H1 (cell line): ENCODE results near the gene ZNF672. TPM values are rescaled to one million over a fixed set of nuclear protein-coding genes. Genes with fewer than 3 reads are reported as not detected.

Experiments
- CTCF ChIA-PET: fragments of 300-600 bp; sonication (Branson Sonifier 250); formaldehyde crosslinking; loops from one replicate; lab custom pipeline; 2021; ENCODE audit not compliant: partially characterized antibody; lab: Charles Lee
- POLR2A ChIA-PET: fragments of 300-600 bp; sonication (Branson Sonifier 250); formaldehyde crosslinking; loops from one replicate; lab custom pipeline; 2021; ENCODE audit warnings: inconsistent platforms; ENCODE audit not compliant: partially characterized antibody; lab: Charles Lee
- DNase-seq, 2 experiments: peaks; one replicate each; pipeline versions ENCODE4 v3.0.0 to v3.0.0-alpha.2; 2010 to 2022; ENCODE audit warnings: low spot score in 2 of 2, low read depth in 1 of 2, mixed read lengths in 1 of 2
- FAIRE-seq: peaks from 2 replicates; lab custom pipeline; 2011; peaks lifted over from hg19 to GRCh38; lab: Jason Lieb, UNC
- H2AFZ ChIP-seq: 2 replicates; pipeline ENCODE4 v1.8.1; 2012; ENCODE audit warnings: low read length, inconsistent platforms
- H2AK5ac ChIP-seq: 2 replicates; pipeline ENCODE4 v1.6.1; 2013; ENCODE audit warnings: low read depth, low read length
- H2BK120ac ChIP-seq: replicated peaks from 2 replicates; pipeline ENCODE3; 2013; ENCODE audit warnings: low read depth, low read length, inconsistent platforms
- H2BK12ac ChIP-seq: 2 replicates; pipeline ENCODE4 v1.6.1; 2013; ENCODE audit warnings: low read depth, low read length
- H2BK15ac ChIP-seq: 2 replicates; pipeline ENCODE4 v1.6.1; 2013; ENCODE audit warnings: low read length
- H2BK20ac ChIP-seq: 2 replicates; pipeline ENCODE4 v1.6.1; 2013; ENCODE audit warnings: low read length
- H2BK5ac ChIP-seq: 2 replicates; pipeline ENCODE4 v1.6.1; 2013; ENCODE audit warnings: low read depth, low read length
- H3K14ac ChIP-seq: 2 replicates; pipeline ENCODE4 v1.6.1; 2013; ENCODE audit warnings: inconsistent platforms; ENCODE audit not compliant: insufficient read length
- H3K18ac ChIP-seq: 2 replicates; pipeline ENCODE4 v1.6.1; 2013; ENCODE audit warnings: low read length; ENCODE audit errors: extremely low read depth
- H3K23ac ChIP-seq: 2 replicates; pipeline ENCODE4 v1.6.1; 2013; ENCODE audit warnings: inconsistent platforms; ENCODE audit not compliant: insufficient read length
- H3K23me2 ChIP-seq: 2 replicates; pipeline ENCODE4 v1.6.1; 2013; ENCODE audit warnings: low read depth, low read length
- H3K27ac ChIP-seq: 2 replicates; pipeline ENCODE4 v1.6.1; 2011; ENCODE audit warnings: low read depth, low read length, inconsistent platforms
- H3K27me3 ChIP-seq, 4 experiments: replicated peaks in 1 of 4; 1 replicate in 1 of 4; 2 replicates in 3 of 4; pipeline versions ENCODE4 v1.6.1 to v1.8.1; 2011 to 2013; ENCODE audit warnings: low read length in 3 of 4, mild to moderate bottlenecking in 3 of 4, inconsistent platforms in 2 of 4, mixed read lengths in 2 of 4, moderate library complexity in 1 of 4; ENCODE audit not compliant: control insufficient read depth in 3 of 4, insufficient read depth in 3 of 4; ENCODE audit errors: extremely low read depth in 1 of 4
- H3K36me3 ChIP-seq, 4 experiments: 2 replicates each; pipeline versions ENCODE4 v1.6.1 to v1.8.1; 2011 to 2013; ENCODE audit warnings: mild to moderate bottlenecking in 4 of 4, low read length in 3 of 4, moderate library complexity in 2 of 4, control low read depth in 1 of 4, inconsistent platforms in 1 of 4; ENCODE audit not compliant: insufficient read depth in 4 of 4, control insufficient read depth in 2 of 4
- H3K4ac ChIP-seq: replicated peaks from 2 replicates; pipeline ENCODE3; 2013; ENCODE audit warnings: low read length, low read depth, mixed read lengths, inconsistent platforms; ENCODE audit not compliant: insufficient read length
- H3K4me1 ChIP-seq, 4 experiments: replicated peaks in 1 of 4; 1 replicate in 1 of 4; 2 replicates in 3 of 4; pipeline versions ENCODE4 v1.6.1 to v1.8.1; 2011 to 2013; ENCODE audit warnings: low read length in 3 of 4, inconsistent platforms in 2 of 4, mixed read lengths in 1 of 4; ENCODE audit not compliant: insufficient read depth in 4 of 4, control insufficient read depth in 3 of 4
- H3K4me2 ChIP-seq, 2 experiments: 2 replicates each; pipeline versions ENCODE4 v1.6.1 to v1.8.1; 2011 to 2013; ENCODE audit warnings: low read depth in 2 of 2, low read length in 2 of 2, control low read depth in 1 of 2, inconsistent platforms in 1 of 2, mild to moderate bottlenecking in 1 of 2; ENCODE audit not compliant: insufficient read depth in 1 of 2
- H3K4me3 ChIP-seq, 4 experiments: fragments of 200-600, 300-600 bp in 1 of 4; sonication (generic), shearing (Covaris generic), sonication (Bioruptor Twin) in 1 of 4; 2 replicates each; pipeline versions ENCODE4 v1.5.1 to v1.8.1; 2011 to 2016; ENCODE audit warnings: low read length in 4 of 4, low read depth in 3 of 4, control low read depth in 2 of 4, inconsistent platforms in 2 of 4, mild to moderate bottlenecking in 2 of 4, mixed read lengths in 1 of 4, moderate library complexity in 1 of 4; ENCODE audit not compliant: insufficient read depth in 2 of 4; ENCODE audit errors: extremely low read depth in 1 of 4
- H3K56ac ChIP-seq: replicated peaks from 2 replicates; pipeline ENCODE3; 2013; ENCODE audit warnings: low read depth, mild to moderate bottlenecking, mixed read lengths, low read length, inconsistent platforms; ENCODE audit not compliant: insufficient read length
- H3K79me1 ChIP-seq: 2 replicates; pipeline ENCODE4 v1.6.1; 2013; ENCODE audit warnings: low read depth, low read length, control low read depth
- H3K79me2 ChIP-seq, 2 experiments: 2 replicates each; pipeline versions ENCODE4 v1.6.1 to v1.8.1; 2012 to 2013; ENCODE audit warnings: low read length in 2 of 2, mild to moderate bottlenecking in 2 of 2, inconsistent platforms in 1 of 2; ENCODE audit not compliant: insufficient read depth in 2 of 2, control insufficient read depth in 1 of 2
- H3K9ac ChIP-seq, 4 experiments: replicated peaks in 1 of 4; 1 replicate in 1 of 4; 2 replicates in 3 of 4; pipeline versions ENCODE4 v1.6.1 to v1.8.1; 2011 to 2013; ENCODE audit warnings: low read depth in 3 of 4, low read length in 3 of 4, control low read depth in 2 of 4, mild to moderate bottlenecking in 2 of 4, moderate library complexity in 2 of 4, inconsistent platforms in 1 of 4; ENCODE audit errors: extremely low read depth in 1 of 4
- H3K9me3 ChIP-seq, 2 experiments: 2 replicates each; pipeline versions ENCODE4 v1.6.1 to v1.8.1; 2012 to 2013; ENCODE audit warnings: mild to moderate bottlenecking in 2 of 2, moderate library complexity in 2 of 2, control low read depth in 1 of 2, inconsistent platforms in 1 of 2, low read depth in 1 of 2, low read length in 1 of 2, mixed read lengths in 1 of 2; ENCODE audit not compliant: insufficient read depth in 2 of 2
- H4K20me1 ChIP-seq, 2 experiments: replicated peaks in 1 of 2; 2 replicates each; pipeline versions ENCODE3 to v1.8.1; 2011 to 2013; ENCODE audit warnings: inconsistent platforms in 2 of 2, low read length in 2 of 2, mild to moderate bottlenecking in 1 of 2; ENCODE audit not compliant: insufficient read depth in 2 of 2, control insufficient read depth in 1 of 2
- H4K5ac ChIP-seq: 2 replicates; pipeline ENCODE4 v1.6.1; 2013; ENCODE audit warnings: low read length, low read depth, mixed read lengths, inconsistent platforms; ENCODE audit not compliant: insufficient read length
- H4K8ac ChIP-seq: 2 replicates; pipeline ENCODE4 v1.8.0; 2013; ENCODE audit warnings: mild to moderate bottlenecking, moderate library complexity, low read length, inconsistent platforms; ENCODE audit not compliant: insufficient read depth; ENCODE audit errors: extremely low read depth
- H4K91ac ChIP-seq: replicated peaks from 2 replicates; pipeline ENCODE3; 2013; ENCODE audit warnings: low read length, mixed read lengths, inconsistent platforms; ENCODE audit not compliant: insufficient read length
- CHD1 ChIP-seq: IDR thresholded peaks from 2 replicates; pipeline ENCODE4 v1.6.1; 2012; ENCODE audit warnings: low read depth, low read length, improper control_type of control experiment
- EGR1 ChIP-seq: IDR thresholded peaks from 2 replicates; pipeline ENCODE4 v1.6.1; 2011; ENCODE audit warnings: low read depth, low read length, borderline replicate concordance
- EZH2 ChIP-seq: fragments of 200-600 bp; sonication (generic); IDR thresholded peaks from 2 replicates; pipeline ENCODE4 v1.7.1; 2012; ENCODE audit warnings: low read depth, mild to moderate bottlenecking, moderate library complexity, low read length, inconsistent platforms; ENCODE audit not compliant: severe bottlenecking
- JUND ChIP-seq: IDR thresholded peaks from 2 replicates; pipeline ENCODE4 v1.6.1; 2011; ENCODE audit warnings: mild to moderate bottlenecking, improper control_type of control experiment, low read length
- MAX ChIP-seq: IDR thresholded peaks from 2 replicates; pipeline ENCODE4 v1.6.1; 2012; ENCODE audit warnings: inconsistent platforms
- RNF2 ChIP-seq: fragments of 200-900, 300-1000 bp; sonication (generic); IDR thresholded peaks from 2 replicates; pipeline ENCODE4 v1.7.1; 2016; ENCODE audit warnings: borderline replicate concordance, low read depth, mild to moderate bottlenecking, antibody characterized with exemption, low read length; ENCODE audit not compliant: poor library complexity, severe bottlenecking; ENCODE audit errors: missing control alignments
- RXRA ChIP-seq: IDR thresholded peaks from 2 replicates; pipeline ENCODE4 v1.6.1; 2011; ENCODE audit warnings: low read depth, mild to moderate bottlenecking, low read length, moderate library complexity; ENCODE audit not compliant: insufficient read depth
- TAF1 ChIP-seq: IDR thresholded peaks from 2 replicates; pipeline ENCODE4 v1.6.1; 2011; ENCODE audit warnings: mild to moderate bottlenecking, low read depth, low read length
- TBP ChIP-seq: IDR thresholded peaks from 2 replicates; pipeline ENCODE4 v1.6.1; 2011; ENCODE audit warnings: low read depth, low read length, improper control_type of control experiment
- USF2 ChIP-seq: IDR thresholded peaks from 2 replicates; pipeline ENCODE4 v1.6.1; 2011; ENCODE audit warnings: low read length, improper control_type of control experiment
- WGBS, 2 experiments: shearing (Covaris generic) in 1 of 2; methylation state at CpG; one replicate each; pipeline versions ENCODE4 v1.1.6 to v1.1.7; 2013 to 2015; ENCODE audit warnings: low lambda C conversion rate in 2 of 2, mixed read lengths in 2 of 2, inconsistent platforms in 1 of 2, low coverage in 1 of 2, missing lambda C conversion rate in 1 of 2; ENCODE audit not compliant: insufficient replicate concordance in 2 of 2, insufficient coverage in 1 of 2, insufficient read length in 1 of 2; ENCODE audit errors: extremely low coverage in 1 of 2, missing lambda C conversion rate in 1 of 2; 5-methylcytosine and 5-hydroxymethylcytosine counted together
- polyA plus RNA-seq, 7 experiments: library from polyadenylated mRNA; depleted of rRNA in 3 of 7; stranded (reverse) in 5 of 7; unstranded in 2 of 7; fragments of >200 nt in 5 of 7; fragments of 200-250 nt in 2 of 7; gene quantifications; 1 replicate in 5 of 7; 2 replicates in 1 of 7; 4 replicates in 1 of 7; pipeline versions ENCODE4 v1.2.1 to v1.2.3, GENCODE V29; 2011 to 2013; ENCODE audit warnings: missing spikeins in 2 of 7, mixed read lengths in 2 of 7
- total RNA-seq: library from RNA; stranded (reverse); fragmentation: NEBNext Ultra II Directional; extraction: Animal tissue kit (Norgen Biotek cat#: 25700); gene quantifications from 2 replicates; pipeline ENCODE4 v1.2.1, GENCODE V29; 2021

The ZNF672 gene
- total and polyA plus RNA-seq, 2 of the 8 experiments (the other 6 are each of a cell fraction or from before 2014, with no cell fraction given), result 30.7 to 40.4 TPM

GRCh38 chr1:248886237-248886895, 48.3 kb downstream of the ZNF672 start:
- Histone ChIP-seq H3K14ac (no peak overlapping the region), H3K23ac (no peak overlapping the region), H3K27ac (no peak overlapping the region), H3K18ac (no peak overlapping the region; the same call in 1 of the 2 replicates), H3K4me1 (peaks cover 0 to 2% (median 0%) of the 10 kb centered on the region in 4 experiments; a peak in 1 of 7 replicates), H2BK20ac (no peak overlapping the region), H3K23me2 (peaks cover 6% of the 10 kb centered on the region; the same call in 1 of the 2 replicates), H3K36me3 (no peaks in the 10 kb centered on the region), H4K8ac (no peak overlapping the region), H2BK12ac (no peak overlapping the region), H4K20me1 (peaks cover 0 to 3% of the 10 kb centered on the region in 2 experiments), H2AFZ (no peak overlapping the region; the same call in 1 of the 2 replicates), H2BK15ac (no peak overlapping the region), H3K4me2 (no peak overlapping the region), H3K79me2 (no peaks in the 10 kb centered on the region), H3K27me3 (no peaks in the 10 kb centered on the region), H3K9ac (no peak overlapping the region), H4K5ac (no peak overlapping the region), H3K9me3 (no peaks in the 10 kb centered on the region), H3K56ac (no peak overlapping the region), H3K4ac (no peak overlapping the region), H3K4me3 (no peak overlapping the region), H4K91ac (no peak overlapping the region), H2BK120ac (no peak overlapping the region), H3K79me1 (no peaks in the 10 kb centered on the region), H2AK5ac (no peak overlapping the region), H2BK5ac (no peak overlapping the region)
- no peak for TF ChIP-seq TBP
- no peak for TF ChIP-seq EZH2
- TF ChIP-seq EGR1, result no peak
- no peak for TF ChIP-seq MAX
- no peak for TF ChIP-seq RXRA
- TF ChIP-seq USF2, result no peak
- no peak for TF ChIP-seq TAF1
- TF ChIP-seq CHD1, result no peak
- TF ChIP-seq JUND, result no peak
- no peak for TF ChIP-seq RNF2
- CTCF ChIA-PET, result interaction anchor here (0.6 to 4.3 kb wide), 7 partner anchors 12 to 24 kb away, joined by 3 to 29 read pairs (median 3); no protein-coding TSS in a partner anchor
- POLR2A ChIA-PET, result interaction anchor here (1.0 to 1.7 kb wide), 3 partner anchors 13 to 28 kb away, joined by 5 to 10 read pairs (median 9); partner anchors contain the start of gene PGBD2
- no peak for DNase-seq
- FAIRE-seq, result no peak
- WGBS, 2 experiments, result 63% methylated on average over 1 of the region's 1 CpG; no CpG with 5 or more reads in 1 of the 2 experiments
